ENCODE data around the gene TMEM106C.

TMEM106C gene

GRCh38 chr12:47986832-47987231, 23.4 kb downstream of the TMEM106C start:
- TF ChIP-seq CTCF (conservative IDR thresholded peaks at IDR 0.05), result no peak
- no peak overlapping the region for H3K27ac ChIP-seq

DNA sequence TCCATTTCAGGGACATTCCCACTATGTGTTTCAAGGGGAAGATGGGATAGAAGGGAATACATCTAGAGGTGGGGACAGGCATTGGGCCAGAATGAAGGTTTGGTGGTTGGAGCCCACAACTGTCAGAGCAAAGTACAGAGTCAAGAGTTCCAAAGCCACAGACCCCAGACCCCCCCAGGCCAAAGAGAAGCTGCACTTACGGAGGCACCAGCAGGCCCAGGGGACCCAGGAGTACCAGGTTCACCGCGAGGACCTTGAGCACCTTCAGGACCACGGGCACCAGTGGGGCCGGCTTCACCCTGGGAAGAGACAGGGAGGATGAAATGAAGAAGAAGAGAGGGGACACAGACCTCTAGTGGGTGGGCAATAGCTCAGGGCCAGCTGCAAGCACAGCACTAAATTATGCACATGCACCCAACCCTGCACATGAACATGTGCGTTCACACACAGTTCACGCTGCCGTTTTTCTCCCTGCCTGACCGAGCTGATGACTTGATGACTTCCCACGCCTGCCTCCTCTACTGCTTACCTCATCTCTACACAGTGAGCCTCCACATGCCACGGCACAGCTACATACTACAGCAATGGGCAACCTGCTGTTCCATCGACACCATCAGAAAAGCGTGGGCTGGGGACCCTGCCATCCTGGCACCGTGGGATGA, 24.1 kb downstream of the TMEM106C start:
- no peak overlapping the region for H3K27ac ChIP-seq
- TF ChIP-seq CTCF (conservative IDR thresholded peaks at IDR 0.05), result no peak

GRCh38 chr12:47988073-47989022, 25.0 kb downstream of the TMEM106C start:
- TF ChIP-seq CTCF (conservative IDR thresholded peaks at IDR 0.05), result no peak
- no peak overlapping the region for H3K27ac ChIP-seq

DNA sequence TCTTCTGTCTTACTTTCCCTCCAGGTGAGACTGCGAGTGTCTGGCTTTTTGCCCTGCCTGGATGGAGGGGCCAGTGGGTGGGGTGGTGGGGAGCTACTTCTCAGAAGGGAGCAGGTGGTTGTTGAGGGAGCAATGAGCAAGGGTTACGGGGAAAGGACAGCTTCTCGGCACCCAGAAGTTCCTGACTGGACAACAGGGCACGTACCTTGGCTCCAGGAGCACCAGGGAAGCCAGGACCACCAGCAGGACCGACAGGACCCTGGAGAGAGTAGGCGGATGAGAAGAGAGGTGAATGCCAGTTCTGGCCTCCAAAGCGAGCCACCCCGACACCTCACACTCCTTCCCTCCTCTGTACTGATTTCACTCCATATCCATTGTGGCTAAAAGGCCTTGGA, 25.6 kb downstream of the TMEM106C start:
- H3K27ac ChIP-seq, result no peak overlapping the region
- TF ChIP-seq CTCF (conservative IDR thresholded peaks at IDR 0.05), result no peak

GRCh38 chr12:47989666-47990065, 26.3 kb downstream of the TMEM106C start:
- H3K27ac ChIP-seq, result no peak overlapping the region
- no peak for TF ChIP-seq CTCF (conservative IDR thresholded peaks at IDR 0.05)

DNA sequence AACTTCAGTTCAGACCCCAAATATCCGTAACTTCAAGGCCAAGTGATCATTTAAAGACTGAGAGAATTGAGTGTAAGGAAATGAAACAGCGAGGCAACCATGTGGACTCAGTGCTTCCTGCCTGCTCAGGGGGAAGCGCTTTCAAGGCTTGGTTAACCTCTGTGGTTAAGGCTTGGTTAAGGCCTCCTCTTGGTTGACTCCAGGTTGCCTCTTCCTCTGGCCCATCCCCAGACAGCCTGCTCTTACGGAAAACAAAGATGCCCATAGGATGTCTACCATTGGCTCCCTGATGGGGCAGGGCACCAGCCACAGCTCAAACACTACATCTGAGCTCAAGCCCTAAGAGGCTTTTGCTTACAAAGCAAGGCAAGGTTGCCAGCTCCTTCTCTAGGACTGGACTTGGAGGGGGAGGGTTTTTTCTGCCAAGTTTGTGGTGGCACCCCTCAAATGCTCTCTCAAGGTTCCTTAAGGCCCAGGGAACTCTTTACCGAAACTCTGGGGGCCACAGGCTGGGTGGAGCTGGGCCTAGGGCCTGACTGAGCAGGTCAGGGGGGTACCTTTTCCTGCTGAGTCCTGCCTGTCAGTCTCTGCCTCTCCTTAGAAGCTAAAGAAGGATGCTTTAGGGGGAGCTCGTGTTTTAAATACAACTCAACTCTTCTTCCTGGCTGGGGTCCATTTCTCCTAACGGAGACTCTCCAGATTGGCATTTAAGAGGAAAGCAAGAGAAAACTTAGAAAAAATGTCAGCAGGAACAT, 27.1 kb downstream of the TMEM106C start:
- TF ChIP-seq CTCF (conservative IDR thresholded peaks at IDR 0.05), result no peak
- H3K27ac ChIP-seq, result no peak overlapping the region

All from VCaP (cell line).